Adrenal gland (tissue), 5 donors: ENCODE measurements around the gene PSTPIP1.

Source experiments
- POLR2A ChIP-seq, 2 donors: fragments of 450-650 bp; IDR thresholded peaks; one replicate each; pipeline ENCODE4 v1.6.1; 2017; ENCODE audit warnings: antibody characterized with exemption in 2 of 2, mild to moderate bottlenecking in 2 of 2, moderate library complexity in 1 of 2
- TF ChIP-seq, protein P1 (sequence below), 6 experiments: fragments of 450-650 bp in 4 of 6; fragments of 200-600 bp in 2 of 6; sonication (generic) in 1 of 6; IDR thresholded peaks; 1 replicate in 5 of 6; 2 replicates in 1 of 6; pipeline versions ENCODE4 v1.5.1 to v1.8.0; 2016 to 2021; ENCODE audit warnings: antibody characterized with exemption in 6 of 6, mild to moderate bottlenecking in 2 of 6, moderate library complexity in 1 of 6
- donor health status: DM: no; HTN: no; CAD: no.

DNA sequence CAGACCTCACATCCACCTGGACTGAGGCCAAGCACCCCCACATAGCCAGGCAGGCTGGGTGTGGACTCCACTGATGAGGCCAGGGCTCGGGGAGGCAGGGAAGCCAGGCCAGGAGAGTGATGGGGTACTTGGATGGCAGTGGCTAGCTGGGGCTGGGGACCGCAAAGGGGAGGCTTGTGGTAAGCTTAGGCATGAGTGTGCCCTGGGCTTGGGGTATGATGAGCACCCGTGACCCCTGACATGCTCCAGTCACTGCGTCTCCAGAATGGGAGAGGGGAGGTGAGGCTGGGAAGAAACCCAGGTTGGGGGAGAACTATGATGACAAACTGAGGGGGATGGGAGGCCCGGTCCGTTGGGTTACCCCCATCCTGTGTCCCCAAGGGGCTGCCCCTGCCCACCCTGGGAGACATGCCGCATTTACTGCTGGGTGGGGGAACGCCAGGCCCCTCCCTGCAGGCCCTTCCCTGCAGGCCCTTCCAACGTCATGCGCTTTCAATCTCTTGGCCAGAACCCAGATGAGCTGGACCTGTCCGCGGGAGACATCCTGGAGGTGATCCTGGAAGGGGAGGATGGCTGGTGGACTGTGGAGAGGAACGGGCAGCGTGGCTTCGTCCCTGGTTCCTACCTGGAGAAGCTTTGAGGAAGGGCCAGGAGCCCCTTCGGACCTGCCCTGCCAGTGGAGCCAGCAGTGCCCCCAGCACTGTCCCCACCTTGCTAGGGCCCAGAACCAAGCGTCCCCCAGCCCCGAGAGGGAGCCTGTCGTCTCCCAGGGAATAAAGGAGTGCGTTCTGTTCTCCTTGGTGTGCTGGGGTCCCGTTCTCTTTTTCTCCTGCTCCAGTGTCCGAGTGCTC lies 41.8 kb downstream of the PSTPIP1 start:
- TF ChIP-seq, protein P1, sequence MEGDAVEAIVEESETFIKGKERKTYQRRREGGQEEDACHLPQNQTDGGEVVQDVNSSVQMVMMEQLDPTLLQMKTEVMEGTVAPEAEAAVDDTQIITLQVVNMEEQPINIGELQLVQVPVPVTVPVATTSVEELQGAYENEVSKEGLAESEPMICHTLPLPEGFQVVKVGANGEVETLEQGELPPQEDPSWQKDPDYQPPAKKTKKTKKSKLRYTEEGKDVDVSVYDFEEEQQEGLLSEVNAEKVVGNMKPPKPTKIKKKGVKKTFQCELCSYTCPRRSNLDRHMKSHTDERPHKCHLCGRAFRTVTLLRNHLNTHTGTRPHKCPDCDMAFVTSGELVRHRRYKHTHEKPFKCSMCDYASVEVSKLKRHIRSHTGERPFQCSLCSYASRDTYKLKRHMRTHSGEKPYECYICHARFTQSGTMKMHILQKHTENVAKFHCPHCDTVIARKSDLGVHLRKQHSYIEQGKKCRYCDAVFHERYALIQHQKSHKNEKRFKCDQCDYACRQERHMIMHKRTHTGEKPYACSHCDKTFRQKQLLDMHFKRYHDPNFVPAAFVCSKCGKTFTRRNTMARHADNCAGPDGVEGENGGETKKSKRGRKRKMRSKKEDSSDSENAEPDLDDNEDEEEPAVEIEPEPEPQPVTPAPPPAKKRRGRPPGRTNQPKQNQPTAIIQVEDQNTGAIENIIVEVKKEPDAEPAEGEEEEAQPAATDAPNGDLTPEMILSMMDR (IDR thresholded peaks at IDR 0.05): no peak
- TF ChIP-seq POLR2A (IDR thresholded peaks at IDR 0.05): no peak
